ENCODE measurements around the gene CNPY3. TPM values are rescaled to one million over a fixed set of nuclear protein-coding genes. Genes with fewer than 3 reads are reported as not detected.

Gene CNPY3
- total RNA-seq, 1 donor from 2014 or later = 38.0 TPM

GRCh38 chr6:42962096-42962495 lies 32.8 kb downstream of the CNPY3 start:
- H3K36me3 ChIP-seq = no peaks in the 10 kb centered on the region
- no peak overlapping the region for H3K9ac ChIP-seq
- H3K27ac ChIP-seq = no peak overlapping the region
- H3K4me3 Mint-ChIP-seq = peak overlapping the region; percentile 43
- H3K4me3 ChIP-seq = no peak overlapping the region
- H3K4me2 ChIP-seq = no peak overlapping the region
- H3K9me3 ChIP-seq (ENCODE audit: low read depth) = no peaks in the 10 kb centered on the region
- no peak overlapping the region for H2AFZ ChIP-seq (replicated peaks)
- H4K20me1 ChIP-seq (ENCODE audit: low read depth) = no peaks in the 10 kb centered on the region
- H3K27me3 Mint-ChIP-seq (ENCODE audit: insufficient read depth, low read depth) = peaks cover 26% of the 10 kb centered on the region
- peaks cover 4% of the 10 kb centered on the region for H3K4me1 ChIP-seq
- H3K79me2 ChIP-seq (ENCODE audit: low read depth) = no peaks in the 10 kb centered on the region
- peaks cover 11% of the 10 kb centered on the region for H3K4me1 Mint-ChIP-seq
- TF ChIP-seq EZH2phosphoT487 (IDR thresholded peaks at IDR 0.05) = no peak
- TF ChIP-seq EZH2 (IDR thresholded peaks at IDR 0.05) = no peak
- TF ChIP-seq CTCF (IDR thresholded peaks at IDR 0.05) = no peak
- peaks cover 5% of the 10 kb centered on the region for H3K36me3 Mint-ChIP-seq
- no peak overlapping the region for H3K27ac Mint-ChIP-seq
- H3K27me3 ChIP-seq = peaks cover 35% of the 10 kb centered on the region
- no peaks in the 10 kb centered on the region for H3K9me3 Mint-ChIP-seq
- peaks cover 27% of the 10 kb centered on the region for H3F3A ChIP-seq (ENCODE audit: low read depth)
- DNase-seq (ENCODE audit: low spot score) = no peak

DNA sequence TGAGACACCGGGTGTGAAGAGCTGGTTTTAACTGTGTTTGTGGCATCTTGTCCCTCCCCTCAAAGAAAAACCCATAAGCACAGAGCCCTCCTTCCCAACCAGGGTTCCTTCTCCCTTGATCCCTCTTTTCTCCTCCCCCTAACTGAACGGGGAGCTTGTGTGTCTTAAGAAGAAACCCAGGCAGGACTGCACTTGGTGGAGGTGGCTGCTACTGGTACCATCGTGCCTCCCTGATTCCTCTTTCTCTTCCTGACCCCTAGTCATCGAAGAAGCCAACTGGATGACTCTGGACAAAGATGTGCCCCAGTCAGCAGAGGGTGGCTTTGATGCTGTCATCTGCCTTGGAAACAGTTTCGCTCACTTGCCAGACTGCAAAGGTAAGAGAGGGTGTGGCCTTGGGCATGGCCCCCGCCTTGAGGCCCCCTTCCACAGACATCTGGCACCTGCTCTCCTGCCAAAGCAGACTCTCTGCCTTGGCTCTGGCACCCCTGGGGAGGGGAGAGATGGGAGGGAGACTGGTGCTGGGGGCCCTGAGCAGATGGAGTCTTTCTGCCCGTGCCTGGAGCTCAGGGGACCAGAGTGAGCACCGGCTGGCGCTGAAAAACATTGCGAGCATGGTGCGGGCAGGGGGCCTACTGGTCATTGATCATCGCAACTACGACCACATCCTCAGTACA lies 33.4 kb downstream of the CNPY3 start:
- Histone ChIP-seq H3K27me3 (peaks cover 35% of the 10 kb centered on the region), H3K9ac (no peak overlapping the region), H3K36me3 (no peaks in the 10 kb centered on the region), H3F3A (ENCODE audit: low read depth) (peaks cover 27% of the 10 kb centered on the region), H3K4me1 (peaks cover 4% of the 10 kb centered on the region), H3K9me3 (ENCODE audit: low read depth) (no peaks in the 10 kb centered on the region), H3K79me2 (ENCODE audit: low read depth) (no peaks in the 10 kb centered on the region), H4K20me1 (ENCODE audit: low read depth) (no peaks in the 10 kb centered on the region), H3K4me2 (no peak overlapping the region), H2AFZ (replicated peaks) (no peak overlapping the region), H3K27ac (no peak overlapping the region), H3K4me3 (no peak overlapping the region)
- peaks cover 26% of the 10 kb centered on the region for H3K27me3 Mint-ChIP-seq (ENCODE audit: insufficient read depth, low read depth)
- no peak for DNase-seq (ENCODE audit: low spot score)
- no peak overlapping the region for H3K4me3 Mint-ChIP-seq
- no peaks in the 10 kb centered on the region for H3K9me3 Mint-ChIP-seq
- no peak overlapping the region for H3K27ac Mint-ChIP-seq
- TF ChIP-seq CTCF (IDR thresholded peaks at IDR 0.05) (no peak), EZH2phosphoT487 (IDR thresholded peaks at IDR 0.05) (no peak), EZH2 (IDR thresholded peaks at IDR 0.05) (no peak)
- peaks cover 5% of the 10 kb centered on the region for H3K36me3 Mint-ChIP-seq
- peaks cover 11% of the 10 kb centered on the region for H3K4me1 Mint-ChIP-seq

DNA sequence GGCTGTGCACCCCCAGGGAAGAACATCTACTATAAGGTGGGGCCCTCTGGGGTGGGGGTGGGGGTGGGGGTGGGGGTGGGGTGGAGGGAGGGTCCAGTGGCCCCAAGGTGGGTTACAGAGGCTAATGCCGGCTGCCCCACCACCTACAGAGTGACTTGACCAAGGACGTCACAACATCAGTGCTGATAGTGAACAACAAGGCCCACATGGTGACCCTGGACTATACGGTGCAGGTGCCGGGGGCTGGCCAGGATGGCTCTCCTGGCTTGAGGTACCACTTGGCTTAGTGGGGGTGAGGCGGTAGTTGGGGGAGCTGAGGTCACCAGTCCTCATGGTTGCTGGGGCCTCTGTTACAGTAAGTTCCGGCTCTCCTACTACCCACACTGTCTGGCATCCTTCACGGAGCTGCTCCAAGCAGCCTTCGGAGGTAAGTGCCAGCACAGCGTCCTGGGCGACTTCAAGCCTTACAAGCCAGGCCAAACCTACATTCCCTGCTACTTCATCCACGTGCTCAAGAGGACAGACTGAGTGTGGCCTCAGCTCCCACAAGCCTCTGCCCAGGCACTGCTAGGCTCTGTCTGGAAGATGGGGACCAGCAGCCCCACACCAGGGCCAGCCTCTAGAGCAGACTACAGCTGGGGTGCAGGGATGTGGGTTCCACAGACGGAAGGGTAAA lies 34.0 kb downstream of the CNPY3 start:
- TF ChIP-seq EZH2 (IDR thresholded peaks at IDR 0.05) (no peak), CTCF (IDR thresholded peaks at IDR 0.05) (no peak), EZH2phosphoT487 (IDR thresholded peaks at IDR 0.05) (no peak)
- H3K36me3 Mint-ChIP-seq = peaks cover 5% of the 10 kb centered on the region
- no peak overlapping the region for H3K4me2 ChIP-seq
- no peaks in the 10 kb centered on the region for H3K79me2 ChIP-seq (ENCODE audit: low read depth)
- no peak overlapping the region for H2AFZ ChIP-seq (replicated peaks)
- H3K9ac ChIP-seq = no peak overlapping the region
- DNase-seq (ENCODE audit: low spot score) = no peak
- no peaks in the 10 kb centered on the region for H4K20me1 ChIP-seq (ENCODE audit: low read depth)
- no peak overlapping the region for H3K27ac ChIP-seq
- H3K4me1 ChIP-seq = peaks cover 4% of the 10 kb centered on the region
- H3K4me3 ChIP-seq = no peak overlapping the region
- H3K27me3 ChIP-seq = peaks cover 35% of the 10 kb centered on the region
- H3K9me3 Mint-ChIP-seq = no peaks in the 10 kb centered on the region
- H3K36me3 ChIP-seq = no peaks in the 10 kb centered on the region
- H3K9me3 ChIP-seq (ENCODE audit: low read depth) = no peaks in the 10 kb centered on the region
- H3K4me3 Mint-ChIP-seq = no peak overlapping the region
- H3K4me1 Mint-ChIP-seq = peaks cover 11% of the 10 kb centered on the region
- H3K27me3 Mint-ChIP-seq (ENCODE audit: insufficient read depth, low read depth) = peaks cover 26% of the 10 kb centered on the region
- no peak overlapping the region for H3K27ac Mint-ChIP-seq
- peaks cover 27% of the 10 kb centered on the region for H3F3A ChIP-seq (ENCODE audit: low read depth)

Data from neural progenitor cell (in vitro differentiated cells).